A673 (cell line): ENCODE data around the gene SH3RF1. TPM values are rescaled to one million over a fixed set of nuclear protein-coding genes. Genes with fewer than 3 reads are reported as not detected.

Source experiments
- BruUV-seq: library from RNA; stranded (reverse); fragments of 400-500 nt; replicated peaks from 2 replicates; lab custom pipeline; 2021; lab: Mats Ljungman, UMichigan
- CTCF ChIA-PET: fragments of 300-600 bp; sonication (Branson Sonifier 250); formaldehyde crosslinking; loops from one replicate; lab custom pipeline; 2022; ENCODE audit warnings: antibody characterized with exemption; lab: Charles Lee
- POLR2A ChIA-PET: fragments of 300-600 bp; sonication (Branson Sonifier 250); formaldehyde crosslinking; loops from one replicate; lab custom pipeline; 2022; ENCODE audit warnings: antibody characterized with exemption; ENCODE audit not compliant: low non-redundant PET; lab: Charles Lee
- DNase-seq: peaks from one replicate; pipeline ENCODE4 v3.0.0-alpha.2; 2015; ENCODE audit warnings: low spot score
- H3K27ac ChIP-seq: fragments of 200-600 bp; sonication (generic); 2 replicates; pipeline ENCODE4 v1.5.1; 2016; ENCODE audit warnings: mixed run types, low read depth, mild to moderate bottlenecking, mixed read lengths, antibody characterized with exemption, low read length; ENCODE audit not compliant: poor library complexity, severe bottlenecking
- H3K27me3 ChIP-seq: fragments of 200-600 bp; sonication (generic); replicated peaks from 2 replicates; pipeline ENCODE4 v1.6.1; 2017; ENCODE audit warnings: mixed run types, low read depth, mild to moderate bottlenecking, mixed read lengths, antibody characterized with exemption, low read length; ENCODE audit not compliant: insufficient read depth, poor library complexity
- H3K36me3 ChIP-seq: fragments of 200-600 bp; sonication (generic); 2 replicates; pipeline ENCODE4 v1.6.1; 2016; ENCODE audit warnings: mixed run types, mild to moderate bottlenecking, mixed read lengths, antibody characterized with exemption, low read length; ENCODE audit not compliant: insufficient read depth, poor library complexity, severe bottlenecking
- H3K4me1 ChIP-seq: fragments of 200-600 bp; sonication (generic); 2 replicates; pipeline ENCODE4 v1.6.1; 2017; ENCODE audit warnings: mixed run types, mild to moderate bottlenecking, mixed read lengths, antibody characterized with exemption, low read length; ENCODE audit not compliant: insufficient read depth, poor library complexity, severe bottlenecking
- H3K4me3 ChIP-seq: fragments of 200-600 bp; sonication (generic); 2 replicates; pipeline ENCODE4 v1.5.1; 2016; ENCODE audit warnings: low read depth, mixed run types, mild to moderate bottlenecking, mixed read lengths, low read length; ENCODE audit not compliant: poor library complexity, severe bottlenecking
- H3K9me3 ChIP-seq: fragments of 200-600 bp; sonication (generic); 2 replicates; pipeline ENCODE4 v1.6.1; 2016; ENCODE audit warnings: mixed run types, low read depth, mild to moderate bottlenecking, mixed read lengths, antibody characterized with exemption, low read length; ENCODE audit not compliant: poor library complexity, severe bottlenecking
- CTCF ChIP-seq: fragments of 300-800, 200-600 bp; sonication (generic); conservative IDR thresholded peaks from 2 replicates; pipeline ENCODE4 v1.5.1; 2017; ENCODE audit warnings: low read depth, mild to moderate bottlenecking, antibody characterized with exemption, low read length, moderate library complexity, mixed read lengths
- EZH2 ChIP-seq: fragments of 200-600 bp; sonication (generic); IDR thresholded peaks from 2 replicates; pipeline ENCODE4 v1.6.1; 2017; ENCODE audit warnings: borderline replicate concordance, low read depth, mild to moderate bottlenecking, mixed read lengths, antibody characterized with exemption, low read length; ENCODE audit not compliant: poor library complexity, severe bottlenecking
- intact Hi-C: fragments of 100-400 bp; cut with micrococcal nuclease; formaldehyde crosslinking; loops from one replicate; pipeline ENCODE4 v1.10.0; 2022; ENCODE audit not compliant: unreplicated experiment
- total RNA-seq: library from RNA; stranded (reverse); gene quantifications from 2 replicates; pipeline ENCODE4 v1.2.3, GENCODE V29; 2021

Gene SH3RF1
- total RNA-seq, 1 experiment from 2014 or later, result 15.3 TPM

- no peaks in the 10 kb centered on the region for H3K27me3 ChIP-seq
- ChIA-PET CTCF (interaction anchor here (0.9 kb wide), 1 partner anchor 10 kb away, joined by 4 read pairs; no protein-coding TSS in a partner anchor), POLR2A (no interaction called here)
- BruUV-seq, result no TSS peak
- intact Hi-C loops, result no loop called here
- no peaks in the 10 kb centered on the region for H3K36me3 ChIP-seq
- H3K4me1 ChIP-seq, result peaks cover 27% of the 10 kb centered on the region
- TF ChIP-seq CTCF, result no peak
- TF ChIP-seq EZH2, result no peak
- no peaks in the 10 kb centered on the region for H3K9me3 ChIP-seq
- H3K4me3 ChIP-seq, result peak overlapping the region; percentile 12
- peak; percentile 92 for DNase-seq
- H3K27ac ChIP-seq, result peak overlapping the region; percentile 70
Observed at GRCh38 chr4:169070071-169070894, 200.5 kb downstream of the SH3RF1 start.

- CTCF ChIA-PET, result no interaction called here
- DNase-seq, result no peak
Observed at GRCh38 chr4:169068423-169068822, 202.3 kb downstream of the SH3RF1 start.

GRCh38 chr4:169066934-169067333, 203.8 kb downstream of the SH3RF1 start:
- no peak for TF ChIP-seq EZH2
- TF ChIP-seq CTCF, result no peak
- Histone ChIP-seq H3K27me3 (no peaks in the 10 kb centered on the region), H3K4me1 (peaks cover 27% of the 10 kb centered on the region), H3K27ac (no peak overlapping the region), H3K9me3 (no peaks in the 10 kb centered on the region), H3K36me3 (no peaks in the 10 kb centered on the region), H3K4me3 (no peak overlapping the region)
- POLR2A ChIA-PET, result no interaction called here
- no TSS peak for BruUV-seq
- intact Hi-C loops, result no loop called here
- CTCF ChIA-PET, result no interaction called here
- DNase-seq, result no peak

More at GRCh38 chr4:169068423-169068822, 202.3 kb downstream of the SH3RF1 start:
- Histone ChIP-seq H3K36me3 (no peaks in the 10 kb centered on the region), H3K9me3 (no peaks in the 10 kb centered on the region), H3K4me3 (no peak overlapping the region), H3K4me1 (peaks cover 27% of the 10 kb centered on the region), H3K27ac (no peak overlapping the region), H3K27me3 (no peaks in the 10 kb centered on the region)
- TF ChIP-seq CTCF (no peak), EZH2 (no peak)
- intact Hi-C loops, result no loop called here
- POLR2A ChIA-PET, result no interaction called here
- BruUV-seq, result no TSS peak
